HCT116 (cell line): ENCODE results near the gene ARMC6. TPM values are rescaled to one million over a fixed set of nuclear protein-coding genes. Genes with fewer than 3 reads are reported as not detected.

Experiments
- ATAC-seq: fragments of 200-7000 bp; cut with Tn5 transposase; 2 replicates; pipeline ENCODE4 v1.9.1; 2020; ENCODE audit warnings: mild to moderate bottlenecking, moderate library complexity
- Bru-seq: library from RNA; stranded (reverse); fragments of 400-500 nt; gene quantifications from one replicate; lab custom pipeline; 2021; lab: Mats Ljungman, UMichigan
- BruChase-seq, 2 experiments: library from RNA; stranded (reverse); fragments of 400-500 nt; gene quantifications; one replicate each; lab custom pipeline; 2021; lab: Mats Ljungman, UMichigan
- BruUV-seq: library from RNA; stranded (reverse); fragments of 400-500 nt; replicated peaks from 2 replicates; lab custom pipeline; 2021; lab: Mats Ljungman, UMichigan
- CTCF ChIA-PET: fragments of 300-600 bp; sonication (Branson Sonifier 250); formaldehyde crosslinking; loops from one replicate; lab custom pipeline; 2021; ENCODE audit warnings: antibody characterized with exemption; lab: Charles Lee
- POLR2A ChIA-PET: fragments of 300-600, 350-600 bp; sonication (Branson Sonifier 250); formaldehyde crosslinking; loops from one replicate; lab custom pipeline; 2021; ENCODE audit warnings: antibody characterized with exemption; lab: Charles Lee
- RAD21 ChIA-PET, 2 experiments: fragments of 300-600 bp; sonication (Branson Sonifier 250); formaldehyde crosslinking; loops; one replicate each; lab custom pipeline; 2023; ENCODE audit warnings: low total read pairs in 2 of 2; ENCODE audit not compliant: uncharacterized antibody in 2 of 2, unreplicated experiment in 2 of 2, low non-redundant PET in 1 of 2; lab: Charles Lee
- DNase-seq: peaks from one replicate; pipeline ENCODE4 v3.0.0-alpha.2; 2010; ENCODE audit warnings: low read depth, low spot score
- H2AFZ ChIP-seq: fragments of 200-600 bp; shearing (Covaris generic), sonication (generic); 2 replicates; pipeline ENCODE4 v1.6.1; 2017; ENCODE audit warnings: low read depth, mixed run types, mixed read lengths, antibody characterized with exemption, low read length; ENCODE audit not compliant: poor library complexity, severe bottlenecking
- H3K27ac ChIP-seq: 2 replicates; pipeline ENCODE4 v1.5.1; 2012; ENCODE audit warnings: low read depth, low read length
- H3K27me3 ChIP-seq: fragments of 200-600 bp; sonication (generic); 2 replicates; pipeline ENCODE4 v1.6.1; 2016; ENCODE audit warnings: mixed run types, low read length, mixed read lengths; ENCODE audit not compliant: insufficient read depth
- H3K36me3 ChIP-seq, 2 experiments: fragments of 200-500 bp in 1 of 2; fragments of 200-600 bp in 1 of 2; sonication (Bioruptor generic) in 1 of 2; sonication (generic) in 1 of 2; 2 replicates each; pipeline versions ENCODE4 v1.5.1 to v1.6.1; 2014 to 2016; ENCODE audit warnings: low read length in 2 of 2, inconsistent platforms in 1 of 2, mixed read lengths in 1 of 2, mixed run types in 1 of 2; ENCODE audit not compliant: insufficient read depth in 2 of 2, control insufficient read depth in 1 of 2
- H3K4me1 ChIP-seq, 2 experiments: fragments of 200-600 bp in 1 of 2; sonication (generic) in 1 of 2; 2 replicates each; pipeline versions ENCODE4 v1.5.1 to v1.6.1; 2012 to 2017; ENCODE audit warnings: low read length in 2 of 2, inconsistent platforms in 1 of 2, mild to moderate bottlenecking in 1 of 2, mixed read lengths in 1 of 2, mixed run types in 1 of 2, moderate library complexity in 1 of 2; ENCODE audit not compliant: insufficient read depth in 2 of 2, control insufficient read depth in 1 of 2
- H3K4me2 ChIP-seq: fragments of 200-600 bp; sonication (generic); 2 replicates; pipeline ENCODE4 v1.6.1; 2017; ENCODE audit warnings: mixed run types, low read length, mixed read lengths
- H3K4me3 ChIP-seq, 2 experiments: fragments of 200-600 bp in 1 of 2; sonication (generic) in 1 of 2; replicated peaks in 1 of 2; 2 replicates each; pipeline ENCODE4 v1.5.1; 2011 to 2016; ENCODE audit warnings: low read length in 2 of 2, control low read depth in 1 of 2, low read depth in 1 of 2, mild to moderate bottlenecking in 1 of 2, mixed read lengths in 1 of 2, mixed run types in 1 of 2
- H3K79me2 ChIP-seq: fragments of 200-600 bp; sonication (generic); 2 replicates; pipeline ENCODE4 v1.6.1; 2017; ENCODE audit warnings: mild to moderate bottlenecking, mixed run types, low read length, moderate library complexity, mixed read lengths; ENCODE audit not compliant: insufficient read depth
- H3K9ac ChIP-seq: fragments of 200-600 bp; sonication (generic); 2 replicates; pipeline ENCODE4 v1.6.1; 2016; ENCODE audit warnings: low read length, mixed read lengths
- H3K9me2 ChIP-seq: fragments of 200-600 bp; sonication (generic), shearing (Covaris generic); 2 replicates; pipeline ENCODE4 v1.6.1; 2017; ENCODE audit warnings: mixed run types, mild to moderate bottlenecking, moderate library complexity; ENCODE audit not compliant: insufficient read depth
- H3K9me3 ChIP-seq, 2 experiments: fragments of 200-500 bp in 1 of 2; fragments of 200-600 bp in 1 of 2; sonication (Bioruptor generic) in 1 of 2; sonication (generic) in 1 of 2; 2 replicates each; pipeline ENCODE4 v1.6.1; 2014 to 2017; ENCODE audit warnings: low read length in 2 of 2, mixed read lengths in 2 of 2, inconsistent platforms in 1 of 2, low read depth in 1 of 2, mild to moderate bottlenecking in 1 of 2, mixed run types in 1 of 2, moderate library complexity in 1 of 2; ENCODE audit not compliant: control insufficient read depth in 1 of 2, insufficient read depth in 1 of 2
- H4K20me1 ChIP-seq: fragments of 200-600 bp; sonication (generic), shearing (Covaris generic); 2 replicates; pipeline ENCODE4 v1.6.1; 2017; ENCODE audit warnings: mixed run types, mild to moderate bottlenecking, moderate library complexity; ENCODE audit not compliant: insufficient read depth
- ATF3 ChIP-seq: IDR thresholded peaks from 2 replicates; pipeline ENCODE4 v1.6.1; 2012
- CBX3 ChIP-seq: IDR thresholded peaks from 2 replicates; pipeline ENCODE4 v1.6.1; 2012; ENCODE audit warnings: low read depth
- CEBPB ChIP-seq: IDR thresholded peaks from 2 replicates; pipeline ENCODE4 v1.6.1; 2012; ENCODE audit warnings: low read depth
- CTCF ChIP-seq, 3 experiments: fragments of 200-600 bp in 1 of 3; sonication (generic) in 1 of 3; IDR thresholded peaks in 2 of 3; conservative IDR thresholded peaks in 1 of 3; 2 replicates each; pipeline ENCODE4 v1.5.1; 2012 to 2017; ENCODE audit warnings: low read depth in 2 of 3, low read length in 2 of 3, antibody characterized with exemption in 1 of 3, borderline replicate concordance in 1 of 3, control low read depth in 1 of 3, mild to moderate bottlenecking in 1 of 3, mixed read lengths in 1 of 3, mixed run types in 1 of 3, moderate library complexity in 1 of 3; ENCODE audit not compliant: insufficient read depth in 1 of 3
- EGR1 ChIP-seq: IDR thresholded peaks from 2 replicates; pipeline ENCODE4 v1.6.1; 2012; ENCODE audit warnings: low read depth
- EZH2 ChIP-seq: fragments of 200-600 bp; sonication (generic); IDR thresholded peaks from 2 replicates; pipeline ENCODE4 v1.6.1; 2017; ENCODE audit warnings: antibody characterized with exemption, mixed run types
- EZH2phosphoT487 ChIP-seq: fragments of 200-600 bp; IDR thresholded peaks from 2 replicates; pipeline ENCODE4 v1.6.1; 2018; ENCODE audit warnings: antibody characterized with exemption, borderline replicate concordance
- FOSL1 ChIP-seq: IDR thresholded peaks from 2 replicates; pipeline ENCODE4 v1.6.1; 2012; ENCODE audit warnings: low read depth
- JUND ChIP-seq: IDR thresholded peaks from 2 replicates; pipeline ENCODE4 v1.6.1; 2012
- POLR2A ChIP-seq: IDR thresholded peaks from 2 replicates; pipeline ENCODE4 v1.7.0; 2011; ENCODE audit warnings: borderline replicate concordance; ENCODE audit not compliant: insufficient read depth, insufficient read length; ENCODE audit errors: extremely low read depth
- POLR2AphosphoS5 ChIP-seq: IDR thresholded peaks from 2 replicates; pipeline ENCODE4 v1.6.1; 2011; ENCODE audit warnings: mild to moderate bottlenecking, low read depth, low read length, moderate library complexity
- RAD21 ChIP-seq: IDR thresholded peaks from 2 replicates; pipeline ENCODE4 v1.6.1; 2012; ENCODE audit warnings: low read depth, mild to moderate bottlenecking
- SP1 ChIP-seq: IDR thresholded peaks from 2 replicates; pipeline ENCODE4 v1.6.1; 2012; ENCODE audit warnings: low read depth
- TCF7L2 ChIP-seq: IDR thresholded peaks from 2 replicates; pipeline ENCODE4 v1.7.0; 2011; ENCODE audit warnings: borderline replicate concordance, inconsistent platforms; ENCODE audit not compliant: insufficient read depth, insufficient read length; ENCODE audit errors: extremely low read depth
- YY1 ChIP-seq: IDR thresholded peaks from 2 replicates; pipeline ENCODE4 v1.6.1; 2011; ENCODE audit warnings: low read length, low read depth, moderate library complexity, mild to moderate bottlenecking; ENCODE audit not compliant: insufficient replicate concordance; ENCODE audit errors: extremely low read depth
- ZBTB33 ChIP-seq: IDR thresholded peaks from 2 replicates; pipeline ENCODE4 v1.6.1; 2011; ENCODE audit warnings: mild to moderate bottlenecking, low read length, moderate library complexity; ENCODE audit not compliant: insufficient replicate concordance; ENCODE audit errors: extremely low read depth
- ZFX ChIP-seq: fragments of 450-650 bp; IDR thresholded peaks from 2 replicates; pipeline ENCODE4 v1.6.1; 2017
- ZNF274 ChIP-seq: fragments of 200-500 bp; sonication (Bioruptor generic); IDR thresholded peaks from 2 replicates; pipeline ENCODE4 v1.6.1; 2014; ENCODE audit warnings: mild to moderate bottlenecking, low read depth, low read length, inconsistent platforms
- intact Hi-C: fragments of 100-400 bp; cut with micrococcal nuclease; formaldehyde crosslinking; loops from 2 replicates; pipeline ENCODE4 v1.10.0; 2022
- long read RNA-seq: library from polyadenylated mRNA; unstranded; transcript quantifications from one replicate; pipeline ENCODE4 v2.0.0, GENCODE V29; 2021; ENCODE audit not compliant: unreplicated experiment
- polyA plus RNA-seq: library from polyadenylated mRNA; unstranded; fragments of >200 nt; gene quantifications from 2 replicates; pipeline ENCODE4 v1.2.1, GENCODE V29; 2012; ENCODE audit warnings: missing spikeins
- total RNA-seq: library from RNA; stranded (reverse); gene quantifications from one replicate; pipeline ENCODE4 v1.2.1, GENCODE V29; 2021; ENCODE audit not compliant: unreplicated experiment
- TF ChIP-seq, protein P1 (sequence below): IDR thresholded peaks from 2 replicates; pipeline ENCODE4 v1.6.1; 2012

The ARMC6 gene
- 34.7 TPM for total RNA-seq
- polyA plus RNA-seq = 27.0 and 27.2 TPM in 2 replicates
- Bru-seq, nascent RNA = percentile 65 among the genes with signal in this experiment
- BruChase-seq, experiment 1, labeled RNA remaining after a 6-hour chase = percentile 66 among the genes with signal in this experiment
- percentile 65 among the genes with signal in this experiment for BruChase-seq, experiment 2, labeled RNA remaining after a 2-hour chase
- long read RNA-seq, transcript ARMC6-206 (9 exons, 2,488 nt) = minor isoform, 24 of 106 reads
- long read RNA-seq, transcript ARMC6-202 (8 exons, 2,383 nt) = major isoform, 37 of 106 reads
- long read RNA-seq, transcript ARMC6-201 (8 exons, 2,412 nt) = minor isoform, 19 of 106 reads
- long read RNA-seq, partial matches to known transcripts = 11 of 106 reads
- long read RNA-seq, other reads (novel, unspliced or antisense) = 15 of 106 reads

GRCh38 chr19:19033426-19034203 is at the start of gene ARMC6, which contains the start of gene SUGP2:
ARMC6 (plus strand) TSS chr19:19033603; CDS start chr19:19034210, 607 bp downstream.
SUGP2 (minus strand) TSS chr19:19033517; CDS start chr19:19031071, 2,446 bp downstream.
- Histone ChIP-seq H3K4me2 (peak within 1 kb of the TSS; percentile 93), H3K9me2 (no peaks in the 10 kb centered on the region), H3K4me3 (peak within 1 kb of the TSS; percentile 96 to 97), H4K20me1 (no peaks in the 10 kb centered on the region), H3K36me3 (peaks cover 10 to 37% of the 10 kb centered on the region in 2 experiments; a peak in 3 of 4 replicates), H3K79me2 (peaks cover 83% of the 10 kb centered on the region), H3K4me1 (peaks cover 9 to 18% of the 10 kb centered on the region in 2 experiments), H2AFZ (no peak within 1 kb of the TSS), H3K9ac (peak within 1 kb of the TSS; percentile 96), H3K9me3 (peaks cover 0 to 8% of the 10 kb centered on the region in 2 experiments; a peak in 1 of 4 replicates), H3K27me3 (no peaks in the 10 kb centered on the region), H3K27ac (peak within 1 kb of the TSS; percentile 90)
- no TSS peak for BruUV-seq
- ChIA-PET RAD21 (no interaction called here), CTCF (no interaction called here), POLR2A (no interaction called here)
- ATAC-seq = peak; percentile 81
- DNase-seq = peak; percentile 71
- intact Hi-C loops = no loop called here
- TF ChIP-seq EGR1 = no peak
- no peak for TF ChIP-seq RAD21
- no peak for TF ChIP-seq ATF3
- no peak for TF ChIP-seq EZH2phosphoT487
- TF ChIP-seq POLR2A = peak; percentile 60
- TF ChIP-seq CBX3 = no peak
- TF ChIP-seq POLR2AphosphoS5 = peak; percentile 76
- no peak; the same call in 1 of the 2 replicates for TF ChIP-seq SP1
- TF ChIP-seq, protein P1, sequence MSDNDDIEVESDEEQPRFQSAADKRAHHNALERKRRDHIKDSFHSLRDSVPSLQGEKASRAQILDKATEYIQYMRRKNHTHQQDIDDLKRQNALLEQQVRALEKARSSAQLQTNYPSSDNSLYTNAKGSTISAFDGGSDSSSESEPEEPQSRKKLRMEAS = peak; percentile 99
- no peak for TF ChIP-seq ZNF274
- peak; percentile 21 for TF ChIP-seq TCF7L2
- no peak for TF ChIP-seq EZH2
- no peak for TF ChIP-seq CEBPB
- TF ChIP-seq JUND = no peak
- TF ChIP-seq CTCF (IDR thresholded peaks at IDR 0.05 in 2 of 3, conservative IDR thresholded peaks at IDR 0.05 in 1 of 3; ENCODE audit: borderline replicate concordance in 1 of 3, insufficient read depth in 1 of 3, low read depth in 2 of 3, low read length in 2 of 3) = no peak
- peak; percentile 55 for TF ChIP-seq ZBTB33
- no peak for TF ChIP-seq YY1
- TF ChIP-seq ZFX = peak; percentile 58; the same call in 1 of the 2 replicates
- TF ChIP-seq FOSL1 = no peak
